ENCODE measurements around the gene GNG2.

DNA sequence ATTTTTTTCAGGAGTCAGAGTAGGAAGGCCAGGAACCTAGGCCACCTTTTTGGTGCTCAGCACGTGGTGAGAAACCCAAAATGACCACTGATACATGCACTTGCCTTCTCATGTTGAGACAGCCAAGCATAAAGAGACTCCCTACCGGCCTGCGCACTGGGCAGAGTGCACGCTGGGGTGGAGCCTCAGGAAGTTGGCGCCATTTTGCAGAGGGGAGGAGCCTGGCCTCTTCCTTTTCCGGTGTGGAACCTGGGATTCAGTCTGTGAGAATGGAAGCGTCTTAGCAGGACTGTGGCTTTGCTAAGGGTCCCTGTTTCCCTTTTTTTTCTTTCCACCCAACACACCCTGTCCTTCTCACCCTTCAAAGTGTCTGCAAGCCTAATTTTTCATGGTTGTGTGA, 66.0 kb downstream of the GNG2 start:
- no peak for TF ChIP-seq POLR2A (IDR thresholded peaks at IDR 0.05)
- TF ChIP-seq, protein P1, sequence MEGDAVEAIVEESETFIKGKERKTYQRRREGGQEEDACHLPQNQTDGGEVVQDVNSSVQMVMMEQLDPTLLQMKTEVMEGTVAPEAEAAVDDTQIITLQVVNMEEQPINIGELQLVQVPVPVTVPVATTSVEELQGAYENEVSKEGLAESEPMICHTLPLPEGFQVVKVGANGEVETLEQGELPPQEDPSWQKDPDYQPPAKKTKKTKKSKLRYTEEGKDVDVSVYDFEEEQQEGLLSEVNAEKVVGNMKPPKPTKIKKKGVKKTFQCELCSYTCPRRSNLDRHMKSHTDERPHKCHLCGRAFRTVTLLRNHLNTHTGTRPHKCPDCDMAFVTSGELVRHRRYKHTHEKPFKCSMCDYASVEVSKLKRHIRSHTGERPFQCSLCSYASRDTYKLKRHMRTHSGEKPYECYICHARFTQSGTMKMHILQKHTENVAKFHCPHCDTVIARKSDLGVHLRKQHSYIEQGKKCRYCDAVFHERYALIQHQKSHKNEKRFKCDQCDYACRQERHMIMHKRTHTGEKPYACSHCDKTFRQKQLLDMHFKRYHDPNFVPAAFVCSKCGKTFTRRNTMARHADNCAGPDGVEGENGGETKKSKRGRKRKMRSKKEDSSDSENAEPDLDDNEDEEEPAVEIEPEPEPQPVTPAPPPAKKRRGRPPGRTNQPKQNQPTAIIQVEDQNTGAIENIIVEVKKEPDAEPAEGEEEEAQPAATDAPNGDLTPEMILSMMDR (IDR thresholded peaks at IDR 0.05 in 8 of 11, conservative IDR thresholded peaks at IDR 0.05 in 3 of 11): no peak
- TF ChIP-seq POLR2AphosphoS5 (IDR thresholded peaks at IDR 0.05): no peak
